GM23248 (cell line): ENCODE data around the gene KSR2. TPM values are rescaled to one million over a fixed set of nuclear protein-coding genes. Genes with fewer than 3 reads are reported as not detected.

Source experiments
- DNase-seq: peaks from one replicate; pipeline ENCODE4 v3.0.0-alpha.2; 2015
- H2AFZ ChIP-seq: fragments of 200-600 bp; sonication (generic); 2 replicates; pipeline ENCODE4 v1.6.1; 2016; ENCODE audit warnings: antibody characterized with exemption
- H3F3A ChIP-seq: fragments of 200-600 bp; sonication (generic); 2 replicates; pipeline ENCODE4 v1.6.1; 2016; ENCODE audit warnings: mild to moderate bottlenecking, antibody characterized with exemption, mixed run types; ENCODE audit not compliant: insufficient read depth
- H3K27ac ChIP-seq: fragments of 200-600 bp; sonication (generic); 2 replicates; pipeline ENCODE4 v1.5.1; 2016; ENCODE audit warnings: mild to moderate bottlenecking
- H3K27me3 ChIP-seq: fragments of 200-600 bp; sonication (generic); replicated peaks from 2 replicates; pipeline ENCODE4 v1.6.1; 2016; ENCODE audit warnings: mild to moderate bottlenecking; ENCODE audit not compliant: insufficient read depth
- H3K36me3 ChIP-seq: fragments of 200-600 bp; sonication (generic); 2 replicates; pipeline ENCODE4 v1.6.1; 2016; ENCODE audit warnings: low read depth, mild to moderate bottlenecking
- H3K4me1 ChIP-seq: fragments of 200-600 bp; sonication (generic); 2 replicates; pipeline ENCODE4 v1.6.1; 2016; ENCODE audit warnings: mild to moderate bottlenecking; ENCODE audit not compliant: insufficient read depth
- H3K4me2 ChIP-seq: fragments of 200-600 bp; sonication (generic); one replicate; pipeline ENCODE4 v1.6.1; 2016; ENCODE audit warnings: mild to moderate bottlenecking; ENCODE audit not compliant: unreplicated experiment
- H3K4me3 ChIP-seq: fragments of 200-600 bp; sonication (generic); 2 replicates; pipeline ENCODE4 v1.5.1; 2016; ENCODE audit warnings: mild to moderate bottlenecking
- H3K79me2 ChIP-seq: fragments of 200-600 bp; sonication (generic); 2 replicates; pipeline ENCODE4 v1.6.1; 2016; ENCODE audit warnings: mild to moderate bottlenecking; ENCODE audit not compliant: insufficient read depth
- H3K9ac ChIP-seq: fragments of 200-600 bp; sonication (generic); 2 replicates; pipeline ENCODE4 v1.6.1; 2016; ENCODE audit warnings: mild to moderate bottlenecking
- H3K9me2 ChIP-seq: fragments of 200-600 bp; sonication (generic); 2 replicates; pipeline ENCODE4 v1.6.1; 2016; ENCODE audit warnings: mixed run types, mild to moderate bottlenecking, moderate library complexity; ENCODE audit not compliant: insufficient read depth
- H3K9me3 ChIP-seq: fragments of 200-600 bp; sonication (generic); one replicate; pipeline ENCODE4 v1.6.1; 2017; ENCODE audit warnings: low read depth
- H4K20me1 ChIP-seq: fragments of 200-600 bp; sonication (generic); 2 replicates; pipeline ENCODE4 v1.6.0; 2016; ENCODE audit not compliant: insufficient read depth
- EZH2 ChIP-seq: fragments of 200-600 bp; sonication (generic); IDR thresholded peaks from 2 replicates; pipeline ENCODE4 v1.6.1; 2018; ENCODE audit warnings: antibody characterized with exemption, mild to moderate bottlenecking; ENCODE audit not compliant: insufficient read depth, poor library complexity, severe bottlenecking
- EZH2phosphoT487 ChIP-seq: fragments of 200-600 bp; sonication (generic); IDR thresholded peaks from 2 replicates; pipeline ENCODE4 v1.6.1; 2018; ENCODE audit warnings: antibody characterized with exemption, moderate library complexity, mild to moderate bottlenecking, low read depth; ENCODE audit not compliant: insufficient read depth
- WGBS, 2 experiments: methylation state at CpG; one replicate each; pipeline ENCODE4 v1.1.6; 2015 to 2017; ENCODE audit warnings: low lambda C conversion rate in 2 of 2, low coverage in 1 of 2; ENCODE audit errors: missing lambda C conversion rate in 2 of 2; 5-methylcytosine and 5-hydroxymethylcytosine counted together
- in situ Hi-C: fragments of 300-500 bp; cut with MboI; formaldehyde crosslinking; loops from 2 replicates; pipeline ENCODE4 v1.15.0; 2020
- polyA plus RNA-seq: library from polyadenylated mRNA; unstranded; fragments of >200 nt; fragmentation: Nextera tagmentation; extraction: Ambion mirVana; gene quantifications from 2 replicates; pipeline ENCODE4 v1.2.1, GENCODE V29; 2016
- total RNA-seq: library from RNA; depleted of rRNA; stranded (reverse); fragments of >200 nt; shearing (Covaris generic); gene quantifications from 2 replicates; pipeline ENCODE4 v1.2.3, GENCODE V29; 2014

The KSR2 gene
- total and polyA plus RNA-seq, 2 experiments from 2014 or later, result not detected

DNA sequence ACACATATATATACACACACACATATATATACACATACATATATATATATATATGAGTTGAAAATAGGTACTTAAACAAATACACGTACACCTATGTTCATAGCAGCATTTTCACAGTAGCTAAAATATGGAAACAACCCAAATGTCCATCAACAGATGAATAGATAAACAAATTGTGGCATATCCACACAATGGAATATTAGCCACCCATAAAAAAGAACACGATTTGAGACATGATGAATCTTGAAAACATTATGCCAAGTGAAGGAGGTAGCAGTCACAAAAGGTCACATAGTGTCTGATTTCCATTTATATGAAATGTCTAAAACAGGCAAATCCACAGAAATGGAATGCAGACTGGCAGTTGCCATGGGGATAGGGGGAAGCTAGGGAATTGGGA, 276.3 kb downstream of the KSR2 start:
- WGBS, 2 experiments, result 79 to 88% methylated on average over 2 of the region's 2 CpGs
- peaks cover 3% of the 10 kb centered on the region; the same call in 1 of the 2 replicates for H3F3A ChIP-seq
- H4K20me1 ChIP-seq, result no peaks in the 10 kb centered on the region
- H3K9me3 ChIP-seq, result no peaks in the 10 kb centered on the region
- H3K27ac ChIP-seq, result no peak overlapping the region
- no peaks in the 10 kb centered on the region for H3K36me3 ChIP-seq
- H3K4me1 ChIP-seq, result peaks cover 2% of the 10 kb centered on the region
- H3K4me3 ChIP-seq, result no peak overlapping the region
- H2AFZ ChIP-seq, result no peak overlapping the region
- H3K4me2 ChIP-seq, result no peak overlapping the region
- H3K79me2 ChIP-seq, result no peaks in the 10 kb centered on the region
- H3K9ac ChIP-seq, result no peak overlapping the region
- in situ Hi-C loops, result no loop called here
- no peaks in the 10 kb centered on the region for H3K27me3 ChIP-seq
- TF ChIP-seq EZH2 (no peak), EZH2phosphoT487 (no peak)
- H3K9me2 ChIP-seq, result no peaks in the 10 kb centered on the region
- DNase-seq, result no peak

DNA sequence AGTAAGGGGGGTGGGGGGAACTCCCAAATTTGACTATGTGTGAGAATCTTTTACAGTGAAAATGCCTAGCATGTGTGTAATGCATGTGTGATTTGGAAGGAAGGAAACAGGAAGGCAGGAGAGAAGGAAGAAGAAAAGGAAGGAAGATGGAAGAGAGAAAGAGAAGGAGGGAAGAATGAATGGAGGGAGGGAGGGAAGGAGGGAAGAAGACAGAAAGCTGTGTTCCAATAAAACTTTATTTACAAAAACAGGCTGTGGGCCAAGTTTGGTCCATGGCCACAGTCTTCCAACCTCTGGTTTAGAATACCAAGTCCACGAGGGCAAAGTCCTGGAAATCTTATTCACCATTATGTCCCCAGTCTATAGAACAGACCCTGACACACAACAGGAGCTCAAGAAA, 278.9 kb downstream of the KSR2 start:
- no peaks in the 10 kb centered on the region for H3K9me2 ChIP-seq
- 75 to 78% methylated on average over 1 of the region's 1 CpG for WGBS, 2 experiments
- H3K4me2 ChIP-seq, result no peak overlapping the region
- DNase-seq, result no peak
- no peaks in the 10 kb centered on the region for H3K27me3 ChIP-seq
- H3K36me3 ChIP-seq, result no peaks in the 10 kb centered on the region
- H3K4me1 ChIP-seq, result peaks cover 29% of the 10 kb centered on the region
- H3K9me3 ChIP-seq, result no peaks in the 10 kb centered on the region
- H3F3A ChIP-seq, result peaks cover 25% of the 10 kb centered on the region
- no peak overlapping the region for H3K9ac ChIP-seq
- no peak overlapping the region for H2AFZ ChIP-seq
- TF ChIP-seq EZH2 (no peak), EZH2phosphoT487 (no peak)
- no peak overlapping the region for H3K27ac ChIP-seq
- in situ Hi-C loops, result no loop called here
- no peaks in the 10 kb centered on the region for H3K79me2 ChIP-seq
- no peak overlapping the region for H3K4me3 ChIP-seq
- H4K20me1 ChIP-seq, result no peaks in the 10 kb centered on the region

DNA sequence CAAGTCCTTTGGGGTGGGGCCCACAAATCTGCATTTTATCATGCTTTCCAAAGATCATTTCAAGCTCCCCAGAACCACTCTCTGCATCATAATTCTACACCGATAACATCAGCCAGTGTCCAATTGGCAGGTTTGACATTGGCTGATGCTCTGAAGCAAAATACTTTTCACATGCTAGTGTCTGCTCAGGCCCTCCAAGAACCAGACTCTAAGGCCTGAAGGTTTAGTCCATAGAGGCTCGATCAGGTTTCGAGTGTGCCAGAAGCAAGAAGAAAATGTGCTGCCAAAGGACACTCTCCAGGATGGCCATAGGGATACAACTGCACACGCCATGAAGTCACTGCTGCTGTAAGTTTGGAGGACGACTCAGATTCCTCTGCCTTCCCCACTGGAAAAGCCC, 280.3 kb downstream of the KSR2 start:
- H4K20me1 ChIP-seq, result no peaks in the 10 kb centered on the region
- H3K9ac ChIP-seq, result no peak overlapping the region
- H3K9me2 ChIP-seq, result no peaks in the 10 kb centered on the region
- H3K27ac ChIP-seq, result no peak overlapping the region
- in situ Hi-C loops, result no loop called here
- H3K4me3 ChIP-seq, result no peak overlapping the region
- no peaks in the 10 kb centered on the region for H3K27me3 ChIP-seq
- H3F3A ChIP-seq, result peaks cover 27% of the 10 kb centered on the region
- H3K9me3 ChIP-seq, result no peaks in the 10 kb centered on the region
- WGBS, 2 experiments, result 41 to 55% methylated on average over 5 of the region's 5 CpGs
- H3K79me2 ChIP-seq, result no peaks in the 10 kb centered on the region
- DNase-seq, result no peak
- H3K36me3 ChIP-seq, result no peaks in the 10 kb centered on the region
- H3K4me1 ChIP-seq, result peaks cover 30% of the 10 kb centered on the region
- no peak overlapping the region for H2AFZ ChIP-seq
- TF ChIP-seq EZH2phosphoT487, result no peak
- TF ChIP-seq EZH2, result no peak
- H3K4me2 ChIP-seq, result no peak overlapping the region

DNA sequence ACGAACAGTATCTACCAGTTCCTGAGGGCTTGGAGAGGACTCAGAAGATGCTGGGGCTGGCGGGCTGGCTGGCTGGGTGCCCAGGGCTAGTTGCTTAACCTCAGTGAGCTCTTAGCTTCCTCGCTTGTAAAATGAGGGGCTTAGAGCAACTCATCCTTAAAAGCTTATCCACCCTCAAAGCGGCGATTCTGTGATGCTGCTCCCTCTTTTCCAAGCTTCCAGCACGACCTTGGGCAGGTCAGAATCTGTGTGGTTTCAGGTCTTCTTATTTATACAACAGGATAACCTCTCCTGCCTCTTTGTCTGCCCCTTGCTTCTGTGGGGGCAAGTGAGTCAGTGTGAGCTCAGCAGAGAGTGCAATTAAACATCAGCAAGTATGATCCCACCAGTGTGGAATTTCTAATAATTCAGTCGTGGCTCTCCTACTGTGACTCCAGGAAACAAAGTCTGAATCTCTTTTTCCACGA, 281.8 kb downstream of the KSR2 start:
- no peaks in the 10 kb centered on the region for H3K27me3 ChIP-seq
- H3K9ac ChIP-seq, result peak overlapping the region; percentile 43
- 1 to 2% methylated on average over 8 of the region's 8 CpGs for WGBS, 2 experiments
- peak; percentile 91 for DNase-seq
- H3K27ac ChIP-seq, result peak overlapping the region; percentile 60
- H3F3A ChIP-seq, result peaks cover 27% of the 10 kb centered on the region
- no peaks in the 10 kb centered on the region for H4K20me1 ChIP-seq
- H3K79me2 ChIP-seq, result no peaks in the 10 kb centered on the region
- peak overlapping the region; percentile 76 for H3K4me2 ChIP-seq
- H3K36me3 ChIP-seq, result no peaks in the 10 kb centered on the region
- no peaks in the 10 kb centered on the region for H3K9me3 ChIP-seq
- TF ChIP-seq EZH2 (no peak), EZH2phosphoT487 (no peak)
- no peaks in the 10 kb centered on the region for H3K9me2 ChIP-seq
- H3K4me3 ChIP-seq, result peak overlapping the region; percentile 29
- in situ Hi-C loops, result no loop called here
- H3K4me1 ChIP-seq, result peaks cover 30% of the 10 kb centered on the region
- H2AFZ ChIP-seq, result peak overlapping the region; percentile 15; the same call in 1 of the 2 replicates

DNA sequence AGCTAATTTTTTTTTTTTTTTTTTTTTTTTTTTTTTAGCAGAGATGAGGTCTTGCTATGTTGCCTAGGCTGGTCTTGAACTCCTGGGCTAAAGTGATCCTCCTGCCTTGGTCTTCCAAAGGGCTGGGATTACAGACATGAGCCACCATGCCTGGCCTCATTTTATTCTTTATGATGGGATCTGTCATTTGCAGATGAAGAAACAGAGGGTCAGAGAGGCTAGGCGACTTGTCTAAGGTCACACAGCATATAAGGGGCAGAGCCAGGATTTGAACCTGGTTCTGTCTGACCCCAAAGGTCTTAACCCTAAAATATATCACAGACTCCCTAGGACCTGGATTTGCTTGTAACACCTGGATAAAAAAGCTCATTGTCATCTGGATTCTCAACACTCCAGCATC, 282.6 kb downstream of the KSR2 start:
- in situ Hi-C loops, result no loop called here
- Histone ChIP-seq H3K36me3 (no peaks in the 10 kb centered on the region), H3K9me3 (no peaks in the 10 kb centered on the region), H3K79me2 (no peaks in the 10 kb centered on the region), H3K4me1 (peaks cover 31% of the 10 kb centered on the region), H3F3A (peaks cover 27% of the 10 kb centered on the region), H3K4me2 (peak overlapping the region; percentile 76), H3K9ac (peak overlapping the region; percentile 43; the same call in 1 of the 2 replicates), H3K9me2 (no peaks in the 10 kb centered on the region), H4K20me1 (no peaks in the 10 kb centered on the region), H3K27me3 (no peaks in the 10 kb centered on the region), H3K27ac (peak overlapping the region; percentile 83; the same call in 1 of the 2 replicates), H2AFZ (no peak overlapping the region), H3K4me3 (peak overlapping the region; percentile 29; the same call in 1 of the 2 replicates)
- TF ChIP-seq EZH2phosphoT487 (no peak), EZH2 (no peak)
- WGBS, 2 experiments, result 100% methylated on average over 1 of the region's 1 CpG
- no peak for DNase-seq
